Loucy (cell line): ENCODE results near the gene TAAR2.

ENCODE experiments used
- H2AFZ ChIP-seq: fragments of 200-600 bp; sonication (generic); 2 replicates; pipeline ENCODE4 v1.6.0; 2016; ENCODE audit warnings: antibody characterized with exemption, mild to moderate bottlenecking, low read length, moderate library complexity
- H3F3A ChIP-seq: fragments of 200-600 bp; 2 replicates; pipeline ENCODE4 v1.6.0; 2016; ENCODE audit warnings: antibody characterized with exemption, low read depth, mild to moderate bottlenecking
- H3K27me3 ChIP-seq: fragments of 200-600 bp; sonication (generic); 2 replicates; pipeline ENCODE4 v1.6.1; 2014; ENCODE audit warnings: low read length, mild to moderate bottlenecking; ENCODE audit not compliant: insufficient read depth, poor library complexity, severe bottlenecking
- H3K36me3 ChIP-seq: fragments of 200-600 bp; sonication (generic); 2 replicates; pipeline ENCODE4 v1.6.1; 2016; ENCODE audit warnings: low read length; ENCODE audit not compliant: insufficient read depth
- H3K4me1 ChIP-seq: fragments of 200-600 bp; sonication (generic); 2 replicates; pipeline ENCODE4 v1.5.1; 2014; ENCODE audit warnings: low read length, mild to moderate bottlenecking; ENCODE audit not compliant: insufficient read depth, poor library complexity, severe bottlenecking
- H3K4me2 ChIP-seq: fragments of 200-600 bp; sonication (generic); 2 replicates; pipeline ENCODE4 v1.6.0; 2014; ENCODE audit warnings: antibody characterized with exemption, low read length, low read depth, mild to moderate bottlenecking; ENCODE audit not compliant: poor library complexity, severe bottlenecking
- H3K4me3 ChIP-seq: fragments of 200-600 bp; sonication (generic); 2 replicates; pipeline ENCODE4 v1.5.1; 2014; ENCODE audit warnings: low read length, mild to moderate bottlenecking, mixed read lengths; ENCODE audit not compliant: poor library complexity, severe bottlenecking
- H3K79me2 ChIP-seq: fragments of 200-600 bp; sonication (generic); 2 replicates; pipeline ENCODE4 v1.6.1; 2014; ENCODE audit warnings: low read length; ENCODE audit not compliant: insufficient read depth
- H3K9ac ChIP-seq: fragments of 200-600 bp; sonication (generic); 2 replicates; pipeline ENCODE4 v1.6.0; 2014; ENCODE audit warnings: mild to moderate bottlenecking, low read depth, low read length, moderate library complexity; ENCODE audit not compliant: poor library complexity, severe bottlenecking
- H3K9me2 ChIP-seq: fragments of 200-600 bp; sonication (generic); replicated peaks from 2 replicates; pipeline ENCODE4 v1.6.1; 2016; ENCODE audit warnings: low read depth, low read length, mixed read lengths
- H3K9me3 ChIP-seq: fragments of 200-600 bp; sonication (generic); 2 replicates; pipeline ENCODE4 v1.6.1; 2014; ENCODE audit warnings: mild to moderate bottlenecking, antibody characterized with exemption, low read length, low read depth; ENCODE audit not compliant: insufficient read depth
- H4K20me1 ChIP-seq: fragments of 200-600 bp; sonication (generic); 2 replicates; pipeline ENCODE4 v1.6.0; 2014; ENCODE audit warnings: antibody characterized with exemption, low read length, mild to moderate bottlenecking; ENCODE audit not compliant: insufficient read depth, poor library complexity, severe bottlenecking
- EZH2phosphoT487 ChIP-seq: fragments of 200-600 bp; IDR thresholded peaks from 2 replicates; pipeline ENCODE4 v1.6.1; 2018; ENCODE audit warnings: antibody characterized with exemption, mild to moderate bottlenecking, moderate library complexity, borderline replicate concordance
- TF ChIP-seq, protein P1 (sequence below): fragments of 200-600 bp; sonication (generic); conservative IDR thresholded peaks from 2 replicates; pipeline ENCODE4 v1.5.1; 2014; ENCODE audit warnings: mild to moderate bottlenecking, antibody characterized with exemption, low read length

The TAAR2 gene

DNA sequence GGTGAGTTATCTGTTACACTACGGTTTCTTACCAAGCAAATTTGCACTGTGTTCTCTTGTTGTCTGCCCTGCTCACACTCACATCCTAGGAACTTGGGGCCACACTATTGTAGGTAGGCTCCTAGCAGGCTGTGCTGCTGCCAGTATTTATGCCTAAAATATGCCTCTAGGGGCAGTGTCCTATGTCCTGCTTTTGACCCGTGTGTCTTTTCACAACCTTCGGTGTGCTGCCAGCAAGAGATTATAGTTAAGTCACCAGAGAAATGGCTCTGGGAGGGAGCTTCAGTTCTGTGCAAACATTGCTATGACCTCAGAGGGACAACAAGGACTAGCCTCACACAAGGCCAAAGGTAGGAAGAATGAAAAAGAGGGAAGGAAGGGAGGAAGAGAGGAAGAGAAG, 25.6 kb downstream of the TAAR2 start:
- H3K27me3 ChIP-seq = no peaks in the 10 kb centered on the region
- no peak overlapping the region for H3K4me3 ChIP-seq
- no peak for TF ChIP-seq EZH2phosphoT487
- TF ChIP-seq, protein P1, sequence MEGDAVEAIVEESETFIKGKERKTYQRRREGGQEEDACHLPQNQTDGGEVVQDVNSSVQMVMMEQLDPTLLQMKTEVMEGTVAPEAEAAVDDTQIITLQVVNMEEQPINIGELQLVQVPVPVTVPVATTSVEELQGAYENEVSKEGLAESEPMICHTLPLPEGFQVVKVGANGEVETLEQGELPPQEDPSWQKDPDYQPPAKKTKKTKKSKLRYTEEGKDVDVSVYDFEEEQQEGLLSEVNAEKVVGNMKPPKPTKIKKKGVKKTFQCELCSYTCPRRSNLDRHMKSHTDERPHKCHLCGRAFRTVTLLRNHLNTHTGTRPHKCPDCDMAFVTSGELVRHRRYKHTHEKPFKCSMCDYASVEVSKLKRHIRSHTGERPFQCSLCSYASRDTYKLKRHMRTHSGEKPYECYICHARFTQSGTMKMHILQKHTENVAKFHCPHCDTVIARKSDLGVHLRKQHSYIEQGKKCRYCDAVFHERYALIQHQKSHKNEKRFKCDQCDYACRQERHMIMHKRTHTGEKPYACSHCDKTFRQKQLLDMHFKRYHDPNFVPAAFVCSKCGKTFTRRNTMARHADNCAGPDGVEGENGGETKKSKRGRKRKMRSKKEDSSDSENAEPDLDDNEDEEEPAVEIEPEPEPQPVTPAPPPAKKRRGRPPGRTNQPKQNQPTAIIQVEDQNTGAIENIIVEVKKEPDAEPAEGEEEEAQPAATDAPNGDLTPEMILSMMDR = peak; percentile 67
- H3K9me2 ChIP-seq = no peaks in the 10 kb centered on the region
- H3K4me2 ChIP-seq = no peak overlapping the region
- no peaks in the 10 kb centered on the region for H3K9me3 ChIP-seq
- no peak overlapping the region; the same call in 1 of the 2 replicates for H2AFZ ChIP-seq
- peaks cover 11% of the 10 kb centered on the region for H3K4me1 ChIP-seq
- H4K20me1 ChIP-seq = no peaks in the 10 kb centered on the region
- no peaks in the 10 kb centered on the region for H3F3A ChIP-seq
- H3K79me2 ChIP-seq = no peaks in the 10 kb centered on the region
- H3K36me3 ChIP-seq = no peaks in the 10 kb centered on the region
- no peak overlapping the region for H3K9ac ChIP-seq

DNA sequence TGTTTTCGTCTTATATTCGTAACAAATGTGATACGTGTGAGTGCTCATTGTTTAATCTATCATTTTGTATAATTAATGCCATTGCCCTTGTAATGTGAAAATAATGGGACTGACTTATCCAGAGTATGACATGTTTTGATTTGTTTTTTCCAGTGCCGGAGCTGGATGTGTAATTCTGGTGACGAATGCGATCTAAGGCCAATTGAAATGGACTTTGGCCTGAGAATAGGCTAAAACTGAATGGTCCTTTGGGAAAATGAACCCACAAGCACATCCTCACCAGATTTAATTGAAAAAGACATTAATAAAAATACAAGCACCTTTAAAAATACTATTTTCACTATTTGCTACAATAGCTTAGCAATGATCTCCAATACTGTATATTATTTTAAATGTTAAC, 27.9 kb downstream of the TAAR2 start:
- Histone ChIP-seq H3K4me2 (no peak overlapping the region), H4K20me1 (no peaks in the 10 kb centered on the region), H3K36me3 (no peaks in the 10 kb centered on the region), H3K27me3 (no peaks in the 10 kb centered on the region), H2AFZ (no peak overlapping the region), H3K79me2 (no peaks in the 10 kb centered on the region), H3K4me1 (no peaks in the 10 kb centered on the region), H3K9me3 (no peaks in the 10 kb centered on the region), H3K4me3 (no peak overlapping the region), H3K9ac (no peak overlapping the region), H3K9me2 (no peaks in the 10 kb centered on the region), H3F3A (no peaks in the 10 kb centered on the region)
- TF ChIP-seq, protein P1 = no peak
- TF ChIP-seq EZH2phosphoT487 = no peak

DNA sequence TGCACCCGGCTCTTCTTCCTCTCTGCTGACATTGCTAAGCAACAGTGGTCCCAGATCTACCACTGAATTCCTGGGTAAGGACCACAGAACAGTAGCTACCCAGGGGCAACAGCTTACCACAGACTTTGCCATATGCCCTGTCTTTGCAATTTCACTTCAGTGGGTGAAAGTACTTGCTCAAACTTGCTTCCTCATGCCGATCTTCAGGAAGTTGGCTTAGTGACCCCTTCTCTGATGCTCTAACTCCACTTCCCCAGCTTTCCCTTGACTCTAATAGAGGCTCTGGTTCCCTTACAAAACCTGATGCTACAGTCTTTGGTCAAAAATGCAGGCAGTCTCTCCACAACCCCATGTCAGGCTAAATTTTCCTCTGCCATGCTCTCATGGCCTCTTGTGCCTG, 31.2 kb downstream of the TAAR2 start:
- H3K4me2 ChIP-seq = no peak overlapping the region

More for the DNA sequence above, 31.2 kb downstream of the TAAR2 start:
- H2AFZ ChIP-seq = 0 out of 2 replicates have a peak overlapping the region, but pooled peaks have one; percentile 5
- no peak overlapping the region for H3K9ac ChIP-seq
- no peaks in the 10 kb centered on the region for H3K79me2 ChIP-seq
- no peak overlapping the region for H3K4me3 ChIP-seq
- H3K36me3 ChIP-seq = no peaks in the 10 kb centered on the region
- H3K27me3 ChIP-seq = no peaks in the 10 kb centered on the region
- no peaks in the 10 kb centered on the region for H3K4me1 ChIP-seq
- no peaks in the 10 kb centered on the region for H3K9me2 ChIP-seq
- TF ChIP-seq, protein P1 = no peak
- no peak for TF ChIP-seq EZH2phosphoT487
- no peaks in the 10 kb centered on the region for H3K9me3 ChIP-seq
- H3F3A ChIP-seq = no peaks in the 10 kb centered on the region
- peaks cover 3% of the 10 kb centered on the region for H4K20me1 ChIP-seq
